VCaP (cell line): ENCODE data around the gene ZNF865.
"Not testable (repeated sequence)": the region's sequence is repeated elsewhere in the genome, so short reads cannot be mapped to it uniquely, and the experiment has no call there.

Experiments used
- H3K27ac ChIP-seq: fragments of 450-650 bp; 2 replicates; pipeline ENCODE4 v1.5.1; 2017
- CTCF ChIP-seq: fragments of 450-650 bp; conservative IDR thresholded peaks from 2 replicates; pipeline ENCODE4 v1.5.1; 2017; ENCODE audit warnings: mild to moderate bottlenecking, moderate library complexity

Gene ZNF865

GRCh38 chr19:55578031-55578760 lies 27.3 kb upstream of the ZNF865 start:
- no peak for TF ChIP-seq CTCF
- H3K27ac ChIP-seq, result no peak overlapping the region

- no peak for TF ChIP-seq CTCF
- peak overlapping the region; percentile 92 for H3K27ac ChIP-seq
Measured at GRCh38 chr19:55578761-55579747, 26.4 kb upstream of the ZNF865 start.

- no peak for TF ChIP-seq CTCF
- peak overlapping the region; percentile 92 for H3K27ac ChIP-seq
Measured at GRCh38 chr19:55579766-55580621, 25.5 kb upstream of the ZNF865 start.

GRCh38 chr19:55580628-55581144 lies 24.8 kb upstream of the ZNF865 start, which contains the start of gene ZNF579:
ZNF579 (minus strand) TSS chr19:55580848; CDS start chr19:55579639, 1,209 bp downstream.
- TF ChIP-seq CTCF, result no peak
- H3K27ac ChIP-seq, result peak within 1 kb of the TSS; percentile 92

GRCh38 chr19:55581145-55581822 lies 24.2 kb upstream of the ZNF865 start:
- no peak for TF ChIP-seq CTCF
- H3K27ac ChIP-seq, result peak overlapping the region; percentile 92

- peak overlapping the region; percentile 92 for H3K27ac ChIP-seq
- no peak for TF ChIP-seq CTCF
Measured at GRCh38 chr19:55581823-55582223, 23.6 kb upstream of the ZNF865 start.

GRCh38 chr19:55582284-55582683 lies 23.2 kb upstream of the ZNF865 start:
- H3K27ac ChIP-seq, result peak overlapping the region; percentile 92

GRCh38 chr19:55583897-55584296 lies 21.6 kb upstream of the ZNF865 start:
- H3K27ac ChIP-seq, result not testable (repeated sequence)
